IMR-90 (cell line): Measurements from ENCODE around the gene PXDC1. TPM values are rescaled to one million over a fixed set of nuclear protein-coding genes. Genes with fewer than 3 reads are reported as not detected.

Source experiments
- ATAC-seq: fragments of 200-7000 bp; cut with Tn5 transposase; 2 replicates; pipeline ENCODE4 v1.9.1; 2020; ENCODE audit warnings: low read depth, mild to moderate bottlenecking, moderate library complexity
- BruUV-seq: library from RNA; stranded (reverse); fragments of 400-500 nt; replicated peaks from 2 replicates; lab custom pipeline; 2021; lab: Mats Ljungman, UMichigan
- CTCF ChIA-PET: fragments of 300-600 bp; formaldehyde crosslinking; extraction: SDS; loops from one replicate; lab custom pipeline; 2021; ENCODE audit warnings: antibody characterized with exemption; lab: Yijun Ruan, JAX
- POLR2A ChIA-PET: fragments of 300-600 bp; sonication (Branson Sonifier 250); formaldehyde crosslinking; loops from one replicate; lab custom pipeline; 2022; ENCODE audit warnings: antibody characterized with exemption; ENCODE audit not compliant: unreplicated experiment; lab: Charles Lee
- DNase-seq: peaks from one replicate; pipeline ENCODE4 v3.0.0; 2013
- H2AFZ ChIP-seq: replicated peaks from 2 replicates; pipeline ENCODE3; 2013; ENCODE audit warnings: low read length, mild to moderate bottlenecking; ENCODE audit not compliant: poor library complexity
- H2AK5ac ChIP-seq: 2 replicates; pipeline ENCODE4 v1.6.1; 2013; ENCODE audit warnings: low read depth, low read length, inconsistent platforms
- H2AK9ac ChIP-seq: replicated peaks from 2 replicates; pipeline ENCODE3; 2013; ENCODE audit warnings: mild to moderate bottlenecking, low read depth, low read length, moderate library complexity; ENCODE audit not compliant: poor library complexity
- H2BK120ac ChIP-seq: 2 replicates; pipeline ENCODE4 v1.6.1; 2013; ENCODE audit warnings: low read depth, low read length, inconsistent platforms
- H2BK15ac ChIP-seq: 3 replicates; pipeline ENCODE4 v1.6.1; 2013; ENCODE audit warnings: low read depth, low read length, inconsistent platforms
- H2BK20ac ChIP-seq: 2 replicates; pipeline ENCODE4 v1.6.1; 2013; ENCODE audit warnings: low read depth, mild to moderate bottlenecking, inconsistent platforms, low read length, moderate library complexity
- H2BK5ac ChIP-seq: 2 replicates; pipeline ENCODE4 v1.6.1; 2013; ENCODE audit warnings: mild to moderate bottlenecking, low read depth, low read length, inconsistent platforms; ENCODE audit not compliant: poor library complexity, severe bottlenecking
- H3K14ac ChIP-seq: replicated peaks from 2 replicates; pipeline ENCODE4 v1.6.1; 2013; ENCODE audit warnings: low read depth, low read length, inconsistent platforms
- H3K18ac ChIP-seq: 2 replicates; pipeline ENCODE4 v1.6.1; 2013; ENCODE audit warnings: low read depth, low read length, control low read depth
- H3K23ac ChIP-seq: 2 replicates; pipeline ENCODE4 v1.6.1; 2013; ENCODE audit warnings: low read depth, low read length, inconsistent platforms
- H3K27ac ChIP-seq: 2 replicates; pipeline ENCODE4 v1.5.1; 2013; ENCODE audit warnings: mild to moderate bottlenecking, control low read depth, low read length; ENCODE audit not compliant: insufficient read depth
- H3K27me3 ChIP-seq: 2 replicates; pipeline ENCODE4 v1.6.1; 2013; ENCODE audit warnings: low read length; ENCODE audit not compliant: control insufficient read depth, insufficient read depth
- H3K36me3 ChIP-seq: 2 replicates; pipeline ENCODE4 v1.6.1; 2013; ENCODE audit warnings: low read length, mixed read lengths; ENCODE audit not compliant: control insufficient read depth, insufficient read depth
- H3K4ac ChIP-seq: 2 replicates; pipeline ENCODE4 v1.6.1; 2013; ENCODE audit warnings: low read depth, low read length, inconsistent platforms
- H3K4me1 ChIP-seq: 2 replicates; pipeline ENCODE4 v1.6.1; 2013; ENCODE audit warnings: low read length, mixed read lengths; ENCODE audit not compliant: control insufficient read depth, insufficient read depth
- H3K4me2 ChIP-seq: 2 replicates; pipeline ENCODE4 v1.6.1; 2013; ENCODE audit warnings: low read depth, mild to moderate bottlenecking, control low read depth, low read length, moderate library complexity
- H3K4me3 ChIP-seq: 2 replicates; pipeline ENCODE4 v1.5.1; 2013; ENCODE audit warnings: low read depth, mild to moderate bottlenecking, control low read depth, low read length, moderate library complexity; ENCODE audit not compliant: insufficient read depth
- H3K56ac ChIP-seq: 2 replicates; pipeline ENCODE4 v1.6.1; 2013; ENCODE audit warnings: low read length, inconsistent platforms; ENCODE audit not compliant: insufficient read depth; ENCODE audit errors: extremely low read depth
- H3K79me1 ChIP-seq, 2 experiments: 2 replicates each; pipeline ENCODE4 v1.6.1; 2013; ENCODE audit warnings: low read length in 2 of 2, inconsistent platforms in 1 of 2, low read depth in 1 of 2
- H3K9ac ChIP-seq: 2 replicates; pipeline ENCODE4 v1.6.1; 2013; ENCODE audit warnings: low read depth, low read length, control low read depth
- H3K9me1 ChIP-seq: 2 replicates; pipeline ENCODE4 v1.6.1; 2013; ENCODE audit warnings: low read length, inconsistent platforms; ENCODE audit not compliant: insufficient read depth
- H3K9me3 ChIP-seq: 2 replicates; pipeline ENCODE4 v1.6.1; 2013; ENCODE audit warnings: low read length; ENCODE audit not compliant: control insufficient read depth, insufficient read depth
- H4K20me1 ChIP-seq: 2 replicates; pipeline ENCODE4 v1.6.1; 2013; ENCODE audit warnings: low read length, inconsistent platforms; ENCODE audit not compliant: insufficient read depth
- H4K5ac ChIP-seq: 2 replicates; pipeline ENCODE4 v1.6.1; 2013; ENCODE audit warnings: mild to moderate bottlenecking, low read depth, low read length, control low read depth
- H4K8ac ChIP-seq, 2 experiments: 2 replicates each; pipeline ENCODE4 v1.6.1; 2013; ENCODE audit warnings: low read depth in 2 of 2, low read length in 2 of 2, control low read depth in 1 of 2, inconsistent platforms in 1 of 2
- H4K91ac ChIP-seq: 2 replicates; pipeline ENCODE4 v1.6.1; 2013; ENCODE audit warnings: low read depth, low read length, inconsistent platforms; ENCODE audit not compliant: insufficient read depth
- BHLHE40 ChIP-seq: fragments of 150-350 bp; IDR thresholded peaks from 2 replicates; pipeline ENCODE4 v1.6.1; 2016; ENCODE audit warnings: mild to moderate bottlenecking, low read depth, low read length
- ELK1 ChIP-seq: fragments of 150-350 bp; IDR thresholded peaks from 2 replicates; pipeline ENCODE4 v1.6.1; 2016; ENCODE audit warnings: low read depth, mild to moderate bottlenecking, low read length, moderate library complexity, borderline replicate concordance
- NFE2L2 ChIP-seq: fragments of 150-350 bp; IDR thresholded peaks from 2 replicates; pipeline ENCODE4 v1.6.1; 2016; ENCODE audit warnings: low read depth, mild to moderate bottlenecking, low read length
- WGBS, 2 experiments: methylation state at CpG; one replicate each; pipeline versions ENCODE4 v1.1.5 to v1.1.7; 2013; ENCODE audit warnings: missing lambda C conversion rate in 2 of 2; ENCODE audit not compliant: insufficient read length in 1 of 2; ENCODE audit errors: extremely low coverage in 2 of 2; 5-methylcytosine and 5-hydroxymethylcytosine counted together
- dilution Hi-C: fragments of 300-500 bp; cut with HindIII; formaldehyde crosslinking; loops from one replicate; pipeline ENCODE4 v1.14.3; 2018; ENCODE audit warnings: low sequenced_read_pairs; ENCODE audit not compliant: unreplicated experiment
- in situ Hi-C: fragments of 300-500 bp; cut with MboI; formaldehyde crosslinking; loops from 3 replicates; pipeline ENCODE4 v1.14.3; 2019; ENCODE audit warnings: low sequenced_read_pairs, inconsistent platforms, mixed read lengths
- intact Hi-C: fragments of 100-400 bp; cut with micrococcal nuclease; formaldehyde crosslinking; loops from 2 replicates; pipeline ENCODE4 v1.10.0; 2022
- polyA plus RNA-seq, 3 experiments: library from polyadenylated mRNA; depleted of rRNA; stranded (reverse); fragments of >200 nt; gene quantifications; 2 replicates each; pipeline ENCODE4 v1.2.3, GENCODE V29; 2012; ENCODE audit warnings: low replicate concordance in 1 of 3
- total RNA-seq: library from RNA; depleted of rRNA; stranded (reverse); fragments of >200 nt; gene quantifications from 2 replicates; pipeline ENCODE4 v1.2.3, GENCODE V29; 2012

PXDC1 gene
- total and polyA plus RNA-seq, 2 of the 4 experiments (the other 2 are of a cell fraction) = 63.3 to 72.2 TPM

- Histone ChIP-seq H3K9ac (no peak overlapping the region), H4K8ac (no peak overlapping the region), H3K4me1 (no peaks in the 10 kb centered on the region), H3K56ac (no peak overlapping the region), H4K20me1 (no peaks in the 10 kb centered on the region), H4K91ac (no peak overlapping the region), H2BK15ac (no peak overlapping the region), H3K79me1 (no peaks in the 10 kb centered on the region; a peak in 1 of 4 replicates), H2BK5ac (no peak overlapping the region), H2AK5ac (0 out of 2 replicates have a peak overlapping the region, but pooled peaks have one; percentile 30), H3K14ac (no peak overlapping the region), H3K4me3 (no peak overlapping the region), H3K27ac (no peak overlapping the region), H3K23ac (no peak overlapping the region), H3K27me3 (no peaks in the 10 kb centered on the region), H3K36me3 (no peaks in the 10 kb centered on the region), H3K9me3 (no peaks in the 10 kb centered on the region), H2BK20ac (no peak overlapping the region), H3K4me2 (no peak overlapping the region), H3K9me1 (peaks cover 10% of the 10 kb centered on the region; the same call in 1 of the 2 replicates), H4K5ac (no peak overlapping the region), H2AK9ac (no peak overlapping the region), H3K4ac (no peak overlapping the region), H2BK120ac (no peak overlapping the region), H2AFZ (no peak overlapping the region), H3K18ac (no peak overlapping the region)
- ChIA-PET POLR2A (no interaction called here), CTCF (interaction anchor here (1.1 kb wide), 1 partner anchor 26 kb away, joined by 3 read pairs; no protein-coding TSS in a partner anchor)
- TF ChIP-seq NFE2L2 (no peak), BHLHE40 (no peak), ELK1 (no peak)
- intact Hi-C loops = no loop called here
- in situ Hi-C loops = no loop called here
- no CpG with 5 or more reads among the region's 7 CpGs for WGBS, 2 experiments
- no TSS peak for BruUV-seq
- ATAC-seq (no peak), DNase-seq (no peak)
- dilution Hi-C loops = no loop called here
Measured at GRCh38 chr6:3775386-3775785, 23.9 kb upstream of the PXDC1 start.
